Measurements from ENCODE around the gene ZDHHC22. TPM values are rescaled to one million over a fixed set of nuclear protein-coding genes. Genes with fewer than 3 reads are reported as not detected.

Gene ZDHHC22
- total RNA-seq, 4 donors from 2014 or later, result not detected

DNA sequence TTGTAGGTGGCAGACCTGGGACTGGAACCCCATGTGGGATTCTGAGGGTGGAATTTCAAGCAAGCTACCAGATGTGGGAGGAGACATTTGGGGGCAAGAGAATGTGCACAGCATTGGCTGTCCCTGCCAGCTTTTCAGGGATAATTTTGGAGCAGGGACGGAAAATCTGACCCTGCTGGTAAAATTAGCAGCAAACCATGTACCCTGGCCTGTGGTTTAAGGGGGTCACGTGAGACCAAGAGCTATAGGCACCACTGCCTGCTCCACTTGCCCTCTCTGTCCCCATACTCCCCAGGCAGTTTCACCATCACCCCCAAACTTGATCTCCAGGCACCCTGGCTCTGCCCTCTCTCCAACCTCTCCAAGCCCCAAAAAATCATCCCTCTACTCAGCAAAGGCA lies 13.5 kb upstream of the ZDHHC22 start:
- DNase-seq (ENCODE audit: low spot score in 2 of 2), result no peak
- Histone ChIP-seq H3K4me3 (no peak overlapping the region), H3K4me1 (peaks cover 0 to 11% (median 0%) of the 10 kb centered on the region in 4 donors), H3K27ac (no peak overlapping the region), H3K9me3 (no peaks in the 10 kb centered on the region), H3K27me3 (peaks cover 0 to 61% of the 10 kb centered on the region in 2 donors), H3K36me3 (no peaks in the 10 kb centered on the region)
- TF ChIP-seq, protein P1, sequence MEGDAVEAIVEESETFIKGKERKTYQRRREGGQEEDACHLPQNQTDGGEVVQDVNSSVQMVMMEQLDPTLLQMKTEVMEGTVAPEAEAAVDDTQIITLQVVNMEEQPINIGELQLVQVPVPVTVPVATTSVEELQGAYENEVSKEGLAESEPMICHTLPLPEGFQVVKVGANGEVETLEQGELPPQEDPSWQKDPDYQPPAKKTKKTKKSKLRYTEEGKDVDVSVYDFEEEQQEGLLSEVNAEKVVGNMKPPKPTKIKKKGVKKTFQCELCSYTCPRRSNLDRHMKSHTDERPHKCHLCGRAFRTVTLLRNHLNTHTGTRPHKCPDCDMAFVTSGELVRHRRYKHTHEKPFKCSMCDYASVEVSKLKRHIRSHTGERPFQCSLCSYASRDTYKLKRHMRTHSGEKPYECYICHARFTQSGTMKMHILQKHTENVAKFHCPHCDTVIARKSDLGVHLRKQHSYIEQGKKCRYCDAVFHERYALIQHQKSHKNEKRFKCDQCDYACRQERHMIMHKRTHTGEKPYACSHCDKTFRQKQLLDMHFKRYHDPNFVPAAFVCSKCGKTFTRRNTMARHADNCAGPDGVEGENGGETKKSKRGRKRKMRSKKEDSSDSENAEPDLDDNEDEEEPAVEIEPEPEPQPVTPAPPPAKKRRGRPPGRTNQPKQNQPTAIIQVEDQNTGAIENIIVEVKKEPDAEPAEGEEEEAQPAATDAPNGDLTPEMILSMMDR (IDR thresholded peaks at IDR 0.05), result no peak
- TF ChIP-seq POLR2A (IDR thresholded peaks at IDR 0.05), result no peak
- no peak for TF ChIP-seq EP300 (IDR thresholded peaks at IDR 0.05)
- WGBS, 2 donors, result 56 to 63% methylated on average over 2 of the region's 2 CpGs

DNA sequence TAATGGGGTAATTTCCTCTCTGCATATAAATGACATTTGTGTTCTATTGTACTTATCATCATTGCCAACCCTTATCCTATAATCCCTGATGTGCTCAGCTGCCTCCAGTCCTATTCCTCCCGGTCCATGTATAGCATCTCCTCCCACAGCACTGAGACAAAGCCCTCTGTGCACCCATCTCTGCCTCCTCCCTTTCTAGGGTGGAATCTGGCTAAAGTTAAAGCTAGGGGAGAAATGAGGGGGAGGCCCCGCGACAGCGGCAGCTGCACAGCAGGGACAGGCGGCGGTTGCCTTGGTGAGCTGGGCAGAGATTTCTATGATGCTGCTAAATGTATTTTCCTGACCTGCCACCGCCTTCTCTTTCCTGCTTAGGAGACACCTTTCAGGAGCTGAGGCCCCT lies 12.8 kb upstream of the ZDHHC22 start:
- peaks cover 0 to 11% (median 0%) of the 10 kb centered on the region in 4 donors for H3K4me1 ChIP-seq
- peaks cover 0 to 61% of the 10 kb centered on the region in 2 donors for H3K27me3 ChIP-seq

DNA sequence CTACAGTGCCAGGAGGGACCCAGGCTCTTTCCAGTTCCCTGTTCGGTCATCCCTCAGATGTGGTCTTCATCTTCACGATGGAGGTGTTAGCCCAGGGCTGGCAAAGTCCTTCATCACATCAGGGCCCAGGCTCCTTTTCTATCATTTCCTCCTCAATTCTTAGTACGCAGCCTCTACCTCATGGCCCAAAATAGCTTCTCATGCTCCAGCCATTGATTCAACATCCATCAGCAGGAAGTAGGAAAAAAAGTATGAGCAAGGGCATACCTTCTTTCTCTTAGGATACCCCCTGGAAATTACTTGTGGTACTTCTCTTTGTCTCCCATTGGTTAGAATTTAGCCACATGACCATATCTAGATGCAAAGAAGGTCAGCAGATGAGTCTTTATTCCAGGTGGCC lies 12.2 kb upstream of the ZDHHC22 start:
- no peaks in the 10 kb centered on the region for H3K9me3 ChIP-seq
- H3K36me3 ChIP-seq, result no peaks in the 10 kb centered on the region
- H3K27me3 ChIP-seq, result peaks cover 0 to 57% of the 10 kb centered on the region in 2 donors
- DNase-seq (ENCODE audit: low spot score in 2 of 2), result no peak
- H3K27ac ChIP-seq, result no peak overlapping the region
- TF ChIP-seq POLR2A (IDR thresholded peaks at IDR 0.05), result no peak
- TF ChIP-seq, protein P1 (IDR thresholded peaks at IDR 0.05), result no peak
- no peak overlapping the region for H3K4me3 ChIP-seq
- peaks cover 0 to 11% (median 0%) of the 10 kb centered on the region in 4 donors for H3K4me1 ChIP-seq
- 95 to 96% methylated on average over 3 of the region's 3 CpGs for WGBS, 2 donors

More for the DNA sequence above, 12.8 kb upstream of the ZDHHC22 start:
- TF ChIP-seq, protein P1 (IDR thresholded peaks at IDR 0.05), result no peak
- no peak for TF ChIP-seq EP300 (IDR thresholded peaks at IDR 0.05)
- H3K36me3 ChIP-seq, result no peaks in the 10 kb centered on the region
- no peak for DNase-seq (ENCODE audit: low spot score in 2 of 2)
- H3K4me3 ChIP-seq, result no peak overlapping the region
- H3K9me3 ChIP-seq, result no peaks in the 10 kb centered on the region
- 25 to 32% methylated on average over 7 of the region's 7 CpGs for WGBS, 2 donors
- no peak overlapping the region for H3K27ac ChIP-seq

DNA sequence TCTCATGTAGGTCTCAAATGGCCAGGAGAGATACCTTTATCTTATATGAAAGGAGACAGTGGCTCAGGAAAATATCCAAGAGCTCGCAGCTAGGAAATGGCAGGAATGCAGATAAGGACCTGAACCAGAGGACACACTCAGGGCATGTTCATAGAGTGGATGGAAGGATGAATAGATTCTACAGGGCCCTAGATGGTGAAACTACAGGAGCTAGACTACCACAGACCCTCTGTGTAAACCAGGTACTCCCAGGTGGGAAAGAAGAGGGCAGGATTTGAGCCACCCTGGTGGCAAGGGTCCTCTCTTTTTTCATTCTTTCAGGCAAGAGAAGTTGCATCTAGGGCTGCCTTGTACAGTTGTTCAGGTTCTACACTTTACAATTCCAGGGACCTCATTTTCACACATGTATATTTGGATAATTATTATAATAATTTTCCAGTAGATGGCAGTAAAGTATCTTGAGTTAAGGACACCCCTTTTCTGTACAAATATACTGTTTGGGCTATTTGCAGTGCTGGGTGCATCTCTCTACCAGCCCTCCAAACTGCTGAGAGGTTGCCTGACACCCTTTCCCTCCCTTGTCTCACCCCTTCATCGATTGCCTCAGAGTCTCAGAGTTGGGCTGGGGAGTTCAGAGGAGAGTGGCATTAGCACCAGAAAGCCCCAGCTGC lies 10.5 kb upstream of the ZDHHC22 start:
- peaks cover 0 to 4% (median 0%) of the 10 kb centered on the region in 4 donors for H3K9me3 ChIP-seq
- H3K27ac ChIP-seq, result no peak overlapping the region
- WGBS, 2 donors, result 36 to 60% methylated on average over 2 of the region's 2 CpGs
- peaks cover 0 to 50% of the 10 kb centered on the region in 2 donors for H3K27me3 ChIP-seq
- no peak overlapping the region for H3K4me3 ChIP-seq
- H3K4me1 ChIP-seq, result no peaks in the 10 kb centered on the region
- H3K36me3 ChIP-seq, result no peaks in the 10 kb centered on the region
- no peak for DNase-seq (ENCODE audit: low spot score in 2 of 2)
- TF ChIP-seq EP300 (IDR thresholded peaks at IDR 0.05), result no peak
- TF ChIP-seq, protein P1 (IDR thresholded peaks at IDR 0.05), result no peak
- no peak for TF ChIP-seq POLR2A (IDR thresholded peaks at IDR 0.05)

DNA sequence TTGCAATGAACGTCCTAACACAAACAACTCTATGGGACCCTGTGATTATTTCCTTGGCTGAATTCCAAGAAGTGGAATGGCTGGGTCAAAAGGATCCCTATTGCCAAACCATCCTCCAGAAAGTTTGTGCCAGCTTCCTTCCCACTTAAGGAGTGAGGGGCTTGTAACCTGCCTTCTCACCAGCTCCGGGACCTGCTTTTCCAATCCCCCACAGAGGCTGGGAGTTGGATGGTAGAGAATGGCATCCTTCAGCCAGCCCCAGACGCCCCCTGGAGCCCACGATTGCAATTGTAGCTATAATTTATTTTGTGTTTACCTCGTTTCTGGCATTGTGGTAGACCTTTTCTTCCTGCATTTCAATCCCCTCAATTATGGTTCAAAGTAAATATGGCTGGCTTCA lies 9.7 kb upstream of the ZDHHC22 start:
- DNase-seq (ENCODE audit: low spot score in 2 of 2), result no peak
- Histone ChIP-seq H3K4me1 (no peaks in the 10 kb centered on the region), H3K36me3 (no peaks in the 10 kb centered on the region), H3K4me3 (no peak overlapping the region), H3K27ac (no peak overlapping the region), H3K27me3 (peaks cover 0 to 50% of the 10 kb centered on the region in 2 donors), H3K9me3 (peaks cover 0 to 4% (median 0%) of the 10 kb centered on the region in 4 donors)
- 2 to 6% methylated on average over 5 of the region's 5 CpGs for WGBS, 2 donors
- TF ChIP-seq EP300 (IDR thresholded peaks at IDR 0.05) (no peak), POLR2A (IDR thresholded peaks at IDR 0.05) (no peak)
- TF ChIP-seq, protein P1 (IDR thresholded peaks at IDR 0.05), result peak in 1 of 5 experiments; percentile 34
